Esophagus mucosa (tissue), 1 donor: ENCODE results near the gene PTPRN2. TPM values are rescaled to one million over a fixed set of nuclear protein-coding genes. Genes with fewer than 3 reads are reported as not detected.
"Not testable (repeated sequence)": the region's sequence is repeated elsewhere in the genome, so short reads cannot be mapped to it uniquely, and the experiment has no call there.

Experiments
- ATAC-seq: fragments of 200-7000 bp; cut with Tn5 transposase; one replicate; pipeline ENCODE4 v1.9.1; 2020
- total RNA-seq: library from RNA; stranded (reverse); gene quantifications from one replicate; pipeline ENCODE4 v1.2.4, GENCODE V29; 2023
- donor health status: DM: yes; HTN: yes; CAD: no.

Gene PTPRN2
- total RNA-seq, 1 donor from 2014 or later = 0.44 TPM

DNA sequence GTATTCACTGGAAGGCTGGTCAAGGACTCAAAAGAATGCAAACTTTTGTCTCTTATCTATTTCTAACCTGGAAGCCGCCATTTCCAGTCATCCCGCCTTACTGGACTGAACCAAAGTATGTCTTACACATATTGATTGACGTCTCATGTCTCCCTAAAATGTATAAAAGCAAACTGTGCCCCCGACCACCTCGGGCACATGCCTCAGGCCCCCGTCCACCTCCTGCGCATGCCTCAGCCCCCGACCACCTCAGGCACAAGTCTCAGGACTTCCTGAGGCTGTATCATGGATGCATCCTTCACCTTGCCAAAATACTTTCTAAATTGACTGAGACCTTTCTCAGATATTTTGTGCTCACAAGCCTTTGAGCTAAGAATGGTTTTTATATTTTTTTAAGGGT, 148.6 kb downstream of the PTPRN2 start:
- ATAC-seq = no peak

- ATAC-seq = peak; percentile 55
Measured at GRCh38 chr7:158432369-158433341, 155.0 kb downstream of the PTPRN2 start.

GRCh38 chr7:158431941-158432347, 155.7 kb downstream of the PTPRN2 start:
- ATAC-seq = peak; percentile 86

DNA sequence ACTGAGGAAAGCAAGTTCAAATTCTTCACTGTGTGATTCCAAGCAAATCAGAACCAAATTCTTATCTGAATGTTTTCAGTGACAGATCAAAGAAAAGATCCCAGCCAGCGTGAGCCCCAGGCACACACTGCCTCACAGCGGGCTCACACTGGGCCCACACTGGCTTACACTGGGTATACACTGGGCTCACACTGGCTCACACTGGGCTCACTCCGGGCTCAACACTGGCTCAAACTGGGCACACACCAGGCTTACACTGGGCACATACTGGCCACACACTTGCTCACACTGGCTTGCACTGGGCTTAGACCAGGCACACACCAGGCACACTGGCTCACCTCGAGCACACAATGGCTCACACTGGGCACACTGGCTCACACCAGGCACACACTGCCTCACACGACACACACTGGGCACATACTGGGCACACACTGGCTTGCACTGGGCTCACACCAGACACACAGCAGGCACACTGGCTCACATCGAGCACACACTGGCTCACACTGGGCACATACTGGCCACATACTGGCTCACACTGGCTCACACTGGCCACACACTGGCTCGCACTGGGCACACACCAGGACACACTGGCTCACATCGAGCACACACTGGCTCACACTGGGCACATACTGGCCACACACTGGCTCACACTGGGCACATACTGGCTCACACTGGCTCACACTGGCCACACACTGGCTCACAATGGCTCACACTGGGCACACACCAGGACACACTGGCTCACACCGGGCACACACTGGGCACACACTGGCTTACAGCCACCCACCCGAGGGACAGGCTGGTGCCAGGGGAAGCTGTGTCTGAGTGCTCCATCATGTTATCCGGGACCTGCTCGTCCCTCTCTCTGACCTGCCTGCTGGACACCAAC, 156.3 kb downstream of the PTPRN2 start:
- ATAC-seq = peak; percentile 23

DNA sequence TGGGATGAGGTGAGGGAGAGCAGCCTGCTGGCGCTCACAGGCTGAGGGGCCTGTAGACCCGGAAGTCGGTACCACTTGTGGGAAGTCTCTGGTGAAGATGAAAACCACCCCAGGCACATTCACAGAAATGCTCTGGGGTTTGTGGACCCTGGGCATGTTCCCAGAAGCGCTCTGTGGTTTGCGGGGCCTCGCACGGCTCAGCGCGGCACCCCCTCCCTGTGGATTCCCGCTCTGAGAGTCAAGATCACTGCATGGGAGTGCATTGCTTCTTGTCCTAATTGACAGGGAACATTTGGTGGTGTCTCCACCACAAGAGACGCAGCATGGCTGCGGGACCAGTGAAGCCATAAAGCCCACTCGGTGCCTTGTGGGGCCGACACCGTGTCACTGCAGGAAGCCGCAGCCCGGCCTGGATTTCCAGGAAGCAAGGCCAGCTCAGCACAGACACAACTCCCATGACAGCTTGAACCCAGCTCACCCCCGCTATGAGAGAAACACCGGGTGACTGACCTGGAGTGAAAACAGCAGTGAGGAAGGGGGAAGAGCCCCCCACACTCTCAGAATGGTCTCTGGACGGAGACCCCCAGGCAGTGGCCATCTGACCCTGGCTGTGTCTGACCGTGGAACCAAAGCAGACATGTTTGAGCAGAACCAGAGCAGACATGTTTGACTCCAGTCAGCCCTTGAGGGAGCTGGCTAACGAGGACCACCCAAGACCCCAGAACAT, 157.2 kb downstream of the PTPRN2 start:
- ATAC-seq = no peak

- ATAC-seq = no peak
Measured at GRCh38 chr7:158428837-158429753, 158.5 kb downstream of the PTPRN2 start.

DNA sequence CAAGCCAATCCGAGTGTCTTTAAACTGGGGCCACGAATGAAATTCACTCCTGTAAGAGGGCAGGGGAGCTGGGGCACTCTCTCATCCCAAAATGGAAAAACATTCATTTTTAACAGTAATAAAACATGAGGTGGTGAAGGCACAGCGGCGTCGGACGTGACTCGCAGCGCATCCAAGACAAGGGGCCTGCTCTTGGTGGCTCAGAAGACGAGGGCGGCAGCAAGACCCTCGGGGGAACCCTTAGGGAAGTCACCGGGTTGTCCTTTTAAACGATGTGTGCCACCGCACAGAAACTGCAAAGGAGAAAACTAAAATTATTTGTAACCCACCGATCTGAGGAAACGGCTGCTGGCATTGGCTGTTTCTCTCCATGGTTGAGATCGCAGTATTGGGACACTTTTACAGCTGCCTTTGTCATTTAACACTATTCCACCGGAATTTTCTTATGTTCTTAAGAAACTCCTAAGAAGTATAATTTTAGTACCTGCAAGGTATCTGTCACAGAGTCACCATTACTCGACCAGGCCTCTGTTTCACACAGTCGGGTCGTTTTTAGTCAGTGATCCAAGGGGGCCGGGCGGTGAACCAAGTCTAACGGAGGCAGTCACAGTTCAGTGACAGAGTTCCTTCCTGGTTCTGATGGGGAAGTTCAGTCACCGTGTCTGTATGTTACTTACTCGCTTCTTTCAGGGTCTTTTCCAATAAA, 159.3 kb downstream of the PTPRN2 start:
- no peak for ATAC-seq

DNA sequence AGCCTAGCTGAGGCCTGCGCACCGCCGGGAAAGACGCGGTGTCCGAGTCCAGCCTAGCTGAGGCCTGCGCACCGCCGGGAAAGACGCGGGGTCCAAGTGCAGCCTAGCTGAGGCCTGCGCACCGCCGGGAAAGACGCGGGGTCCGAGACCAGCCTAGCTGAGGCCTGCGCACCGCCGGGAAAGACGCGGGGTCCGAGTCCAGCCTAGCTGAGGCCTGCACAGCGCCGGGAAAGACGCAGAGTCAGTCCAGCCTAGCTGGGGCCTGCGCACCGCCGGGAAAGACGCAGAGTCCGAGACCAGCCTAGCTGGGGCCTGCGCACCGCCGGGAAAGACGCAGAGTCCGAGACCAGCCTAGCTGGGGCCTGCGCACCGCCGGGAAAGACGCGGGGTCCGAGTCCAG, 161.9 kb downstream of the PTPRN2 start:
- not testable (repeated sequence) for ATAC-seq

DNA sequence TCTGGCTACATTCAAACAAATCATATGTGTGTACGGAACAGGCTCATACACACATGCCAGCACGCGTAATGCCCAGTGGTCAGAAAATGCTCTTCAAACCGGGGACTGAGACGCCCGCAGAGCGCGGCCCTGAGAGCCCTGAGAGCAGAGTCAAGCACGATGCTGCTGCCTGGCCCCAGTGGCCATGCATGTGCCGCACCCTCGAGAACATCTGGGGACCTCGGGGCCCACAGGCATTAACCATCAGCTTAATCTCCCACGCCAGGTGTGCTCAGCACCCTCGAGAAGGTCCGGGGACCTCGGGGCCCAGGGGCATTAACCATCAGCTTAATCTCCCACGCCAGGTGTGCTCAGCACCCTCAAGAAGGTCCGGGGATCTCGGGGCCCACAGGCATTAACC, 163.1 kb downstream of the PTPRN2 start:
- ATAC-seq = no peak

- no peak for ATAC-seq
Measured at GRCh38 chr7:158424011-158424410, 163.6 kb downstream of the PTPRN2 start.

DNA sequence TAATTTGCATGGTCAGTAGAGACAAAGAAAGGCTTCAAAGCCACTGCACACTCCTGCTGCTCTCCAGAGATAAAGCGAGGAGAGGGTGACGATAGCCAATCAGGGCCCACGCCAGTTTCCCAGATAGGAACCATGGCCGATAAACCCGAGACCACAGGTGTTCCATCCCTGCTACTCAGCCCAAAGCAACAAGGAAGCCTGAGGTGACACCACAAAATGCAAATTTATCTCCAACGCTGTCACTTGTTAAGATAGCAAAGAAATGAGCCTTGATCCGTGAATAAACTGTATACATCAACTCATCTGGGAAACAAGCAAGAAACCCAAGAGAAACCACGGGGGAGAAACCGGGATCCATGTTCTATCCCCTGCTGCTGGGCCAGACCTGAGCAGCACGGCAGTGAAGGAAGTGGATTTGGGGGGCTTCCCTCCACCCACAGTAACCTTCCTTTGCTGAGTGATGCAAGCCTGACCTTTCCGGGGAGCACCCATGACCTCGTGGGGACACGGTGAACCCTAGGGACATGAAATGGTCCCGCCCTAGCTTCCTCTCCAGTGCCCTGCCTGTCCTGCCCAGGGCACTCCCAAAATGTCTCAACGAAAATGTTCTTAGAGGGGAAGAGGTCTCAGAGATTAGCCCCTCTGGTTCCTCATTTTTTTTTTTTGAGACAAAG, 164.6 kb downstream of the PTPRN2 start:
- ATAC-seq = no peak

GRCh38 chr7:158422196-158422886, 165.3 kb downstream of the PTPRN2 start:
- ATAC-seq = no peak

GRCh38 chr7:158421361-158421760, 166.3 kb downstream of the PTPRN2 start:
- no peak for ATAC-seq

- ATAC-seq = no peak
Measured at GRCh38 chr7:158420591-158421340, 166.9 kb downstream of the PTPRN2 start.

DNA sequence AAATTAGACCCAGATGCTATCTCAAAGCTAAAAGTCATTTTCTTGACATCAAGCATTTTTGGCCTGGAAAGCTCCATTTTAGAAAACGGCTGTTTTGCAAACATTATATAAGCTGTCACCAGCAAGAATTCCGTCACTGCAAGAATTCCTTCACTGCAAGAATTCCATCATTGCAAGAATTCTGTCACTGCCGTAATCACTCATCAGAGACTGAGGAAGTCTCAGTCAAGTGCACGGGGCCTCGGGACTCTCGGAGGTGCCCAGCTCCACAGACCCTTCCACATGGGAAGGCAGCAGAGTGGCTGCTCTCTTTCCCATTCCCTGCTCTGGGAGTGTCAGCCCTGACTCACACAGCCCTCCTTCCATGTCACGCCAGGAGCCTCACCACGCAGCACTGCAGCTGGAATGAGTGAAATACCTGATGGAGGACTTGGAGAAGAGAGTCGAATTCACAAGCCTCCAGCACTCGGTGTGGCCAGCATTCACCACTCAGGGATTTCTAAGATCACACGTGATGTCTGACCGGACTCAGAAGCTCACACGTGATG, 168.3 kb downstream of the PTPRN2 start:
- ATAC-seq = no peak

DNA sequence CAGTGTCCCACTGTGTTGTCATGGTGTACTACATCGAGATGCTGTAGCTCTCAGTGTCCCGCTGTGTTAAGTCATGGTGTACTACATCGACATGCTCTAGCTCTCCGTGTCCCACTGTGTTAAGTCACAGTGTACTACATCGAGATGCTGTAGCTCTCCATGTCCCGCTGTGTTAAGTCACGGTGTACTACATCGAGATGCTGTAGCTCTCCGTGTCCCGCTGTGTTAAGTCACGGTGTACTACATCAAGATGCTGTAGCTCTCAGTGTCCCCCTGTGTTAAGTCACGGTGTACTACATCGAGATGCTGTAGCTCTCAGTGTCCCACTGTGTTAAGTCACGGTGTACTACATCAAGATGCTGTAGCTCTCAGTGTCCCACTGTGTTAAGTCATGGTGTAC, 169.2 kb downstream of the PTPRN2 start:
- ATAC-seq = not testable (repeated sequence)

- no peak for ATAC-seq
Measured at GRCh38 chr7:158416283-158416933, 171.2 kb downstream of the PTPRN2 start.

- no peak for ATAC-seq
Measured at GRCh38 chr7:158415316-158415715, 172.3 kb downstream of the PTPRN2 start.
